Fibroblast of skin of scalp (primary cell): Measurements from ENCODE around the gene ERMARD.
A peak's percentile ranks its signal among the peaks of the same experiment; 100 is the strongest.
"Not testable (repeated sequence)": the region's sequence is repeated elsewhere in the genome, so short reads cannot be mapped to it uniquely, and the experiment has no call there.

Experiments used
- DNase-seq: peaks from one replicate; pipeline ENCODE4 v3.0.0-alpha.2; 2013

ERMARD gene

GRCh38 chr6:169738204-169738975, 13.0 kb upstream of the ERMARD start:
- peak; percentile 30 for DNase-seq

GRCh38 chr6:169738976-169739529, 12.4 kb upstream of the ERMARD start:
- no peak for DNase-seq

- no peak for DNase-seq
Observed at GRCh38 chr6:169741344-169741743, 10.1 kb upstream of the ERMARD start.

GRCh38 chr6:169745405-169745804, 6.0 kb upstream of the ERMARD start:
- no peak for DNase-seq

GRCh38 chr6:169746556-169746955, 4.9 kb upstream of the ERMARD start:
- no peak for DNase-seq

GRCh38 chr6:169752074-169752623, 727 bp downstream of the ERMARD start:
- DNase-seq, result no peak

- no peak for DNase-seq
Observed at GRCh38 chr6:169755162-169755561, 3.7 kb downstream of the ERMARD start.

- DNase-seq, result no peak
Observed at GRCh38 chr6:169763308-169763707, 11.9 kb downstream of the ERMARD start.

GRCh38 chr6:169763881-169764280, 12.5 kb downstream of the ERMARD start:
- DNase-seq, result no peak

GRCh38 chr6:169765789-169766188, 14.4 kb downstream of the ERMARD start:
- DNase-seq, result not testable (repeated sequence)

GRCh38 chr6:169766232-169766631, 14.8 kb downstream of the ERMARD start:
- no peak for DNase-seq

- no peak for DNase-seq
Observed at GRCh38 chr6:169766921-169767736, 15.7 kb downstream of the ERMARD start.

- DNase-seq, result no peak
Observed at GRCh38 chr6:169774347-169774746, 22.9 kb downstream of the ERMARD start.

GRCh38 chr6:169775321-169775720, 23.9 kb downstream of the ERMARD start:
- DNase-seq, result no peak

GRCh38 chr6:169776379-169776778, 25.0 kb downstream of the ERMARD start:
- no peak for DNase-seq

- no peak for DNase-seq
Observed at GRCh38 chr6:169777896-169778295, 26.5 kb downstream of the ERMARD start.

- no peak for DNase-seq
Observed at GRCh38 chr6:169778646-169779045, 27.2 kb downstream of the ERMARD start.

- no peak for DNase-seq
Observed at GRCh38 chr6:169779092-169779815, 27.8 kb downstream of the ERMARD start.

GRCh38 chr6:169779896-169780295, 28.5 kb downstream of the ERMARD start:
- no peak for DNase-seq

GRCh38 chr6:169780571-169781091, 29.2 kb downstream of the ERMARD start:
- no peak for DNase-seq

GRCh38 chr6:169782966-169783365, 31.5 kb downstream of the ERMARD start:
- DNase-seq, result no peak

- DNase-seq, result no peak
Observed at GRCh38 chr6:169783401-169783800, 32.0 kb downstream of the ERMARD start.
